Measurements from ENCODE around the gene OR52H1.
"Not testable (repeated sequence)": the region's sequence is repeated elsewhere in the genome, so short reads cannot be mapped to it uniquely, and the experiment has no call there.

The OR52H1 gene

DNA sequence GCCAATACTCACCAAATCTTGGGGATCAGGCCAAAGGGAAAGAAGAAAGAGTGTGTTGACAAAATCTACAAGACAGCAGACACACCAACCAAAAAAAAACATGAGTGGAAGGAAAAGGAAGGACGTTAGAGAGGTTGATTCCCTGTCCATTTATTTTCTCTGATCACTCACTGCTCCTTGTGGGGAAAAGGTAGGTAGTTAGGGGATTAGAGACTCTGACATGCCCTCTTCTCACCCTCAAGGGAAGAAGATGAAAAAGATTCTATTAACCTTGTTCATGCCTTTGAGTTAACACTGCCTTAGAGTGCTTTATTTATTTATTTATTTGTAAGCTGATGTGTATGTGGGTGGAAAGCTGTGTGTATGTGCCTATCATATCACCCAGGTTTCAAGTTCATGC lies at the start of gene OR52H1:
Gene OR52H1 (minus strand): TSS at position 101 of the 400 bp plus-strand sequence. CDS start 3,035 bp downstream, outside the sequence.
- H3K27ac Mint-ChIP-seq = no peak within 1 kb of the TSS
- no peak for ATAC-seq
- no peak for DNase-seq
- no peaks in the 10 kb centered on the region for H3K27me3 Mint-ChIP-seq
- no peaks in the 10 kb centered on the region for H3K9me3 Mint-ChIP-seq
- no peaks in the 10 kb centered on the region for H3K4me1 Mint-ChIP-seq
- H3K36me3 Mint-ChIP-seq (ENCODE audit: low read depth) = no peaks in the 10 kb centered on the region
- H3K4me3 Mint-ChIP-seq = no peak within 1 kb of the TSS

DNA sequence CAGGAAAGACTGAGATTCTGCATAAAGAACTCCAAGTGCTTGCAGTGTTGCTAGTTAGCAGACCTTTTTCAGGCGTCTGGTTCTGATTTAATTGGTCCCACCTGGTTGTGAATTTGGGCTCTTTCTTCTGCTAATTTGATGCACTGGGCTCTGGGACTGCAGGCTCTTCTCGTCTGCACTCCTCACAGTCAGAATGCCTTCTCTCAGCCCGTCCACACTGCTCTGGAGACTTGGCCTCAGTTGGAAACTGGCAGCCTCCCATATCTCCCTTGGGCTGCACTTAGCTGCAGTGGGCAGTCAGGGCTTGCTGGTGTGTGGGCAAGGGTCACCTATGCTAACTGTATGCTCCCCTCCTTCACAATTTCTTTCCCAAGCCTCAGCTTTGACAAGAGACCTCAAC lies 49.6 kb upstream of the OR52H1 start:
- H3K4me1 Mint-ChIP-seq = peaks cover 8% of the 10 kb centered on the region
- no peak overlapping the region for H3K27ac Mint-ChIP-seq
- H3K9me3 Mint-ChIP-seq = no peaks in the 10 kb centered on the region
- H3K4me3 Mint-ChIP-seq = no peak overlapping the region
- no peaks in the 10 kb centered on the region for H3K36me3 Mint-ChIP-seq (ENCODE audit: low read depth)
- ATAC-seq (no peak), DNase-seq (no peak)
- peaks cover 9% of the 10 kb centered on the region for H3K27me3 Mint-ChIP-seq

DNA sequence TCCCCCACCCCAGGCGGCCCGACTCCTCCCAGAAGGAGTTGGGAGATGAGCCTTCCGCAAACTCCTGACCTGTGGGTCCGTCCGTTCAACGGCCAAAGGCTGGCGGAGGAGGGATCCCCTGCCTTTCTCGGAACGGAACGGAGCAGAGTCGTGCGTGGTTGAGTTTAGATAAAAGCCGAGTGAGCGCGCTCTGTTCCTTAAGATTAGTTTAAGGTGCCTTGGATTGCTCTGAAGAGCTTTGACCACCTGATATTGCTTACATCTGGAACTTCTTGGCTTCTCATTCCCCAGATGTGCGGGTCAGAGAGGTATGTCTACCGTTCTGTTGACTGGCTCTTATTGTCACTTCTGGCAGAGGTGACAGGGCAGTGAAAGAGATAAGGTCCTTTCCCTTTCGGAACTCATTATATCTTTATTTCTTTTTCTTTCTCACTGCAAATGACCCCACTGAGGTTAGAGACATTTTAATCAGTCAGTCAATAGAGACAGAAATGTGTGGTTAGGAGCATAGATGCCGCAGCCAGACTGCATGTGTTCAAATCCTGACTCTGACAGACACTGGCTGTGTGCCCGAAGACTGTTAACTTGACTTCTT lies 48.4 kb upstream of the OR52H1 start, which contains the start of gene TRIM6:
Gene TRIM6 (plus strand): TSS at position 31 of the 595 bp plus-strand sequence. CDS start 261 bp downstream, at position 292.
- H3K4me1 Mint-ChIP-seq = peaks cover 8% of the 10 kb centered on the region
- DNase-seq (no peak), ATAC-seq (no peak)
- H3K36me3 Mint-ChIP-seq (ENCODE audit: low read depth) = no peaks in the 10 kb centered on the region
- H3K4me3 Mint-ChIP-seq = peak within 1 kb of the TSS; percentile 78
- H3K27ac Mint-ChIP-seq = peak within 1 kb of the TSS; percentile 67
- H3K27me3 Mint-ChIP-seq = peaks cover 9% of the 10 kb centered on the region
- H3K9me3 Mint-ChIP-seq = no peaks in the 10 kb centered on the region

DNA sequence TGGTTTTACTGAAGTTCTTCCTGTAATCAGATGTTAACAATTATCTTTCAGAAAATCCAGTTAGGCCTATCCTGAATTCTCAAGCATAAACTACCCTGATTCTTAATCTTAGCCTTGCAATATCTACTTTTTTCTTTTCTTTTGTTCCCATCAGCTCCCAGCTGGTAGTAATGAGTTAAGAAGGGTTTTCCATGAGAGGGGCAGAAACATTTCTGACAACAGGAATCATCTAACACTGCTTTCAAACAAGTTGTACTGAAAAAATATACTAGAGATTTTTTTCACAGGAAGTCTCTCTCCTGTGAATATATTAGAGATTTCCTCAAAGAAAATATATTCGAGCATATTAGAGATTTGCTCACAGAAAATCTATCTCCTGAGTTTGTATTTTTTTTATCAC lies 44.8 kb upstream of the OR52H1 start:
- Mint-ChIP-seq H3K9me3 (no peaks in the 10 kb centered on the region), H3K27ac (no peak overlapping the region), H3K4me1 (peaks cover 11% of the 10 kb centered on the region), H3K4me3 (no peak overlapping the region), H3K36me3 (ENCODE audit: low read depth) (no peaks in the 10 kb centered on the region), H3K27me3 (peaks cover 7% of the 10 kb centered on the region)
- no peak for DNase-seq
- ATAC-seq = no peak

DNA sequence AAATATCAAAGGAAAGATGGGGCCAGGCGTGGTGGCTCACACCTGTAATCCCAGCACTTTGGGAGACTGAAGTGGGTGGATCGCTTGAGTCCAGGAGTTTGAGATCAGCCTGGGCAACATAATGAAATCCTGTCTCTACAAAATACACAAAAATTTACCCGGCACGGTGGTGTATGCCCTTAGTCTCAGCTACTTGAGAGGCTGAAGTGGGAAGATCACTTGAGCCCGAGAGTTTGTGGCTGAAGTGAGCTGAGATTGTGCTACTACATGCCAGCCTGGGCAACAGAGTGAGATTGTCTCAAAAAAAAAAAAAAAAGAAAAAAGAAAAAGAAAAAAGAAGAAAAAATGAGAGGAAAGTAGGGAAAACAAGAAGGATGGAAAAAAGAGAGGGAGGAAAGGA lies 44.3 kb upstream of the OR52H1 start:
- DNase-seq (no peak), ATAC-seq (no peak)
- Mint-ChIP-seq H3K36me3 (ENCODE audit: low read depth) (no peaks in the 10 kb centered on the region), H3K27me3 (peaks cover 7% of the 10 kb centered on the region), H3K4me1 (peaks cover 11% of the 10 kb centered on the region), H3K27ac (no peak overlapping the region), H3K9me3 (no peaks in the 10 kb centered on the region), H3K4me3 (no peak overlapping the region)

DNA sequence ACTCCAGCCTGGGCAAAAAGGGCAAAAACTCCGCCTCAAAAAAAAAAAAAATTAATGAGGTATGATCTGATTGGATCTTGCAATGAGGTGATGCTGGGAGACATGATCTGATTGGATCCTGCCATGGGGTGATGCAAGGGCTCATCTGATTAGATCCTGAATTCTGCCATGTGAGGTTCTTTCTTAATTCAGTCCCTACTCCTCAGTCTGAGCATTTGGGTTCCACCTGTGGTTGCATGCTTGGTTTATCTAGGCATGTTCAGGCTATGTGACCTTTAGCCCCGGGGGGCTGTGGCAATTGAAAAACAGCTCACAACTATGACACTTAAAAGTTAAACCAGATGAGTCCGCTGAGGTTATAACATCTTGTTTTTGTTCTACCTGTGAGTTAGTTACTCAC lies 43.3 kb upstream of the OR52H1 start:
- no peaks in the 10 kb centered on the region for H3K9me3 Mint-ChIP-seq
- peaks cover 6% of the 10 kb centered on the region for H3K4me1 Mint-ChIP-seq
- ATAC-seq = peak; percentile 57
- H3K27ac Mint-ChIP-seq = no peak overlapping the region
- no peaks in the 10 kb centered on the region for H3K36me3 Mint-ChIP-seq (ENCODE audit: low read depth)
- H3K27me3 Mint-ChIP-seq = peaks cover 2% of the 10 kb centered on the region
- no peak for DNase-seq
- no peak overlapping the region for H3K4me3 Mint-ChIP-seq

DNA sequence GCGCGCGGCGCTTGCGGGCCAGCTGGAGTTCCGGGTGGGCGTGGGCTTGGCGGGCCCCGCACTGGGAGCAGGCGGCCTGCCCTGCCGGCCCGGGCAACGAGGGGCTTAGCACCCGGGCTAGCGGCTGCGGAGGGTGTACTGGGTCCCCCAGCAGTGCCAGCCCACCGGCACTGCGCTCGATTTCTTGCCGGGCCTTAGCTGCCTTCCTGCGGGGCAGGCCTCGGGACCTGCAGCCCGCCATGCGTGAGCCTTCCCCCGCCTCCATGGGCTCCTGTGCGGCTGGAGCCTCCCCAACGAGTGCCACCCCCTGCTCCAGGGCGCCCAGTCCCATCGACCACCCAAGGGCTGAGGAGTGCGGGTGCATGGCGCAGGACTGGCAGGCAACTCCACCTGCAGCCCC lies 41.6 kb upstream of the OR52H1 start:
- H3K4me1 Mint-ChIP-seq; H3K9me3 Mint-ChIP-seq; H3K4me3 Mint-ChIP-seq; ATAC-seq; H3K27me3 Mint-ChIP-seq; DNase-seq; H3K36me3 Mint-ChIP-seq (ENCODE audit: low read depth); H3K27ac Mint-ChIP-seq: not testable (repeated sequence)

DNA sequence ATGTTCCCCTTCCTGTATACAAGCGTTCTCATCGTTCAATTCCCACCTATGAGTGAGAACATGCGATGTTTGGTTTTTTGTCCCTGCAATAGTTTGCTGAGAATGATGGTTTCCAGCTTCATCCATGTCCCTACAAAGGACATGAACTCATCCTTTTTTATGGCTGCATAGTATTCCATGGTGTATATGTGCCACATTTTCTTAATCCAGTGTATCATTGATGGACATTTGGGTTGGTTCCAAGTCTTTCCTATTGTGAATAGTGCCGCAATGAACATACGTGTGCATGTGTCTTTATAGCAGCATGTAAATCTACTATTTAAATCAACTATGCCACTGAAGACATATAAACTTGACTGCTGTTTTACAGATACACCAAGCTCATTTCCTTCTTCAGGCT lies 36.1 kb upstream of the OR52H1 start:
- H3K4me3 Mint-ChIP-seq; H3K36me3 Mint-ChIP-seq (ENCODE audit: low read depth); ATAC-seq; H3K27ac Mint-ChIP-seq; DNase-seq; H3K27me3 Mint-ChIP-seq; H3K9me3 Mint-ChIP-seq; H3K4me1 Mint-ChIP-seq: not testable (repeated sequence)

DNA sequence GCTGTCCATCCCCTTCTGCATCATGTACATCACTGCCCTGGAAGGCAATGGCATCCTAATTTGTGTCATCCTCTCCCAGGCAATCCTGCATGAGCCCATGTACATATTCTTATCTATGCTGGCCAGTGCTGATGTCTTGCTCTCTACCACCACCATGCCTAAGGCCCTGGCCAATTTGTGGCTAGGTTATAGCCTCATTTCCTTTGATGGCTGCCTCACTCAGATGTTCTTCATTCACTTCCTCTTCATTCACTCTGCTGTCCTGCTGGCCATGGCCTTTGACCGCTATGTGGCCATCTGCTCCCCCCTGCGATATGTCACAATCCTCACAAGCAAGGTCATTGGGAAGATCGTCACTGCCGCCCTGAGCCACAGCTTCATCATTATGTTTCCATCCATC lies 32.7 kb upstream of the OR52H1 start:
- no peaks in the 10 kb centered on the region for H3K4me1 Mint-ChIP-seq
- no peak overlapping the region for H3K4me3 Mint-ChIP-seq
- H3K27ac Mint-ChIP-seq = no peak overlapping the region
- no peak for ATAC-seq
- DNase-seq = no peak
- H3K9me3 Mint-ChIP-seq = no peaks in the 10 kb centered on the region
- peaks cover 1% of the 10 kb centered on the region for H3K27me3 Mint-ChIP-seq
- H3K36me3 Mint-ChIP-seq (ENCODE audit: low read depth) = peaks cover 1% of the 10 kb centered on the region

DNA sequence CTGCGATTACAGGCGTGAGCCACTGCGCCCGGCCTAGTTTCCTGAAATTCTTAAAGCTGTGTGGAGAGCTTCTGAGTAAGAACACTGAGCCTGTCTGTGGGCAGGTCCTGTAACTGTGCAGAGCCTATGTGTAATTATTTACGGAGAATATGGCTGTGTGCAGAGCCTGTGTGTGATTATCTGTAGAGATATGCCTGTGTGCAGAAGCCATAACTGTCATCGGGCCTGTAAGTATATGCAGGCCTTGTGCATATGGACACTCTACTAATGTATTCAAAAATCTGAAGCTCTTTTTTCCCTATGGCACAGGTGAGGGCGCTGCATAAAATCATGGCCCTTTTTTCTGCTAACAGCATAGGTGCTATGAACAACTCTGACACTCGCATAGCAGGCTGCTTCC lies 32.2 kb upstream of the OR52H1 start, which contains the start of gene OR52B6:
Gene OR52B6 (plus strand): TSS at position 301 of the 400 bp plus-strand sequence. CDS start 0 bp downstream, at position 301.
- H3K4me3 Mint-ChIP-seq = no peak within 1 kb of the TSS
- no peaks in the 10 kb centered on the region for H3K9me3 Mint-ChIP-seq
- no peak within 1 kb of the TSS for H3K27ac Mint-ChIP-seq
- no peaks in the 10 kb centered on the region for H3K4me1 Mint-ChIP-seq
- ATAC-seq = no peak
- peaks cover 1% of the 10 kb centered on the region for H3K36me3 Mint-ChIP-seq (ENCODE audit: low read depth)
- peaks cover 1% of the 10 kb centered on the region for H3K27me3 Mint-ChIP-seq
- no peak for DNase-seq

DNA sequence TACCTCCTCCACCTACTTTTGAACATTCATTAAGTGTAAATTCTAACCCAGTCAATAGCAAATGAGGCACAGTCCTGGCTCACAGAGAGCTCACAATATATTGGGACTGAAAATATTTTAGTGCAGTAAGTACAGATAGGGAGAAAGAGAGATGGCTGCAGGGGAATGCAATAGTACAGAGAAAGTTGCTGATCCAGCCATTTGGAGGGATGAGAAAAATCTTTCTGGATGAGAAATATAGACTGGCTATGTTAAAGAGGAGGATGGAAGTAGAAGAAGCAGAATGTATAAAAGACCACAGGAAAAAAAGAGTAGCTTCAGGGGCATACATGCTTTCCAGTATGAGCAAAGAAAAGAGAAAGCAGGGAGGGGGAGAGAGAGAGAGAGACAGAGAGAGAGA lies 28.8 kb upstream of the OR52H1 start:
- Mint-ChIP-seq H3K36me3 (ENCODE audit: low read depth) (no peaks in the 10 kb centered on the region), H3K27ac (no peak overlapping the region), H3K9me3 (no peaks in the 10 kb centered on the region), H3K4me3 (no peak overlapping the region), H3K27me3 (peaks cover 1% of the 10 kb centered on the region), H3K4me1 (no peaks in the 10 kb centered on the region)
- DNase-seq = no peak
- ATAC-seq = no peak

DNA sequence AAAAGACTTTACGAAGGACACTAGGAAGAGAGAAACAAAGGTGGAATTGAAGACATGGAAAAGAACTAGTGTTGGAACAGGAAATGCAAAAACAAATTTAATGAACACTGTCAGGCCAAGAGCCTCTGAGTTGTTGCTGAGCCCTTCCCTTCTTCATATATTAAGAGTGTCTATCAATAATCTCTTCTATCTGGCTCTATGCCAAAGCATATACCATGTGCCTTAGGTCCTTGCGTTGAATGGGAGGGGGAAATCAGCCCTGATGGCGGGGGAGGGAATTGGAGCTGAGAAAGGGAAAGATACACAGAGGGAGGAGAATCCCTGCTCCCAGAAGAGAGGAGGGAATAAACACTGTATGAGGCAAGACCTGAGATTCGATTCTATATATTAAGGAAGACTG lies 26.8 kb upstream of the OR52H1 start:
- Mint-ChIP-seq H3K27ac (no peak overlapping the region), H3K9me3 (no peaks in the 10 kb centered on the region), H3K4me3 (no peak overlapping the region), H3K4me1 (peaks cover 5% of the 10 kb centered on the region), H3K27me3 (peaks cover 5% of the 10 kb centered on the region), H3K36me3 (ENCODE audit: low read depth) (peaks cover 3% of the 10 kb centered on the region)
- no peak for ATAC-seq
- DNase-seq = no peak

DNA sequence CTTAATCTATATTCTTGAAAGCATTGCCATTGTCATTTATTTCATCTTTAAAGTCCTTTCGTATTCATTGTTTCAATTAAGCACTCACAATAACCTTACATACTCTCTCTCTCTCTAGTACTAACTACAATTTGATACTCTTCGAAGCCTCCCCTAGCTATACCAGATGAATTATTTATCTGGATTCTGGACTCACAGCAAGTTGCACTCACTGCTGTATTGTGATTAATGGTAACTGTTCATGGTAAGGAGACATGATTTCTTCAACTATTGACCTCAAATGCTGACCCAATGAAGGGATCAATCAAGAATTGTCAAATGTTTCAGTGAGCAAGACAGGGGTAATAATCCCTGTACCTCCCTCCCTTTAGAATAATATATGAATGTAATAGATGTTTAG lies 26.3 kb upstream of the OR52H1 start:
- ATAC-seq = no peak
- no peak for DNase-seq
- Mint-ChIP-seq H3K4me1 (peaks cover 5% of the 10 kb centered on the region), H3K36me3 (ENCODE audit: low read depth) (peaks cover 3% of the 10 kb centered on the region), H3K27ac (no peak overlapping the region), H3K9me3 (no peaks in the 10 kb centered on the region), H3K27me3 (peaks cover 5% of the 10 kb centered on the region), H3K4me3 (no peak overlapping the region)

DNA sequence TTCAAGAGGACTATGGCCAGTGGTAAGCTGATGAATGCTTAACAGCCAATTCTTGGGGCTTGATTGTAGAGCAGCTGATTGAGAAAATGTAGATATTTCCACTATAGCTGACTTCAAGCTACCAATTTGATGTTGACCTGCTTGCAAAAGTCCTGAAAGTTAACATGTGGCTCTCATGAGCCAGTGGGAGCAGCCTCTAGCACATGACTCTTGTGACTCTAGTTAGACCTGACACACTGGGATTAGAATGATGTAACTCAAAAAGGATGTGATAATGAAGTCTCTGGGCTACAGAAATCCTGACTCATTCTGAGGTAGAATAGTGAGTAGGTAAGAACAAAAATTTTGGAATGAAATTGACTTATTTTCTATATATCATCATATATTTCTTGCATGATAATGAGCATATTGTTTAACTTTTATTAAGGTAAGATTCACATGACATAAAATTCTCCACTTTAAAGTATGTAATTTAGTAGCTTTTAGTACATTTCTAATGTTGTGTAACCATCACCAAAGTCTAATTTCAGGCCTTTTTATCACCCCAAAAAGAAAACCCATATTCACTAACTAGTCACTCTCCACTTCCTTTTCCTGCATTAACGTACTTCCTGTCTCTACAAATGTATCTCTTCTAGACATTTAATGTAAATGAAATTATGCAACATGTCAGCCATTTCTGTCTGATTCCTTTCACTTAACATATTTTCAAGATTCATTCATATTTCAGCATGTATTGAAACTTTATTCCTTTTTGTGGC lies 16.1 kb upstream of the OR52H1 start:
- H3K27me3 Mint-ChIP-seq = peaks cover 9% of the 10 kb centered on the region
- no peak for ATAC-seq
- no peak overlapping the region for H3K27ac Mint-ChIP-seq
- H3K9me3 Mint-ChIP-seq = peaks cover 11% of the 10 kb centered on the region
- DNase-seq = no peak
- peaks cover 3% of the 10 kb centered on the region for H3K4me1 Mint-ChIP-seq
- no peak overlapping the region for H3K4me3 Mint-ChIP-seq
- H3K36me3 Mint-ChIP-seq (ENCODE audit: low read depth) = no peaks in the 10 kb centered on the region

DNA sequence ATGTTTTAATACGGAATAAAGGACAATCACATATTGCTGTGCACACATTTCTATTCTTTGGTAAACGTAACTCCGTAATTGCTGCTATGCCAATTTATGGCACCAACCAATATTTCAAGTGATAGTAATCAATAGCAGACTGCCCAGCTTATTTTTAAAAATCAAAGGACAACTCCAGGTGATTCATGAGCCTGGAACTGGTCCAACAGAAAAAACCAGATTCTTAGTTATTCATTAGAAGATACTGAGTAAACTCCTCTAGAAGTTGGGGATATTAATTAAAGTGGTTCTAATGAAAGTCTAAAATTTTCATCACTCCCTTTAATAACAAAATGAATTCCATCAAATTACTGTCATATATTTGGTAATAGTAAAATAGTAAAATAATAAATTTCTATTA lies 9.4 kb upstream of the OR52H1 start:
- H3K27ac Mint-ChIP-seq = no peak overlapping the region
- no peak for DNase-seq
- H3K4me3 Mint-ChIP-seq = no peak overlapping the region
- peaks cover 7% of the 10 kb centered on the region for H3K27me3 Mint-ChIP-seq
- no peaks in the 10 kb centered on the region for H3K36me3 Mint-ChIP-seq (ENCODE audit: low read depth)
- H3K4me1 Mint-ChIP-seq = no peaks in the 10 kb centered on the region
- ATAC-seq = no peak
- H3K9me3 Mint-ChIP-seq = no peaks in the 10 kb centered on the region

Data from activated naive CD8-positive, alpha-beta T cell treated with anti-CD3 and anti-CD28 coated beads, Interleukin-2, amount 50 U/mL, for 24 hours (primary cell).